ENCODE results near the gene MAP3K2. TPM values are rescaled to one million over a fixed set of nuclear protein-coding genes. Genes with fewer than 3 reads are reported as not detected.

MAP3K2 gene
- total and polyA plus RNA-seq, 2 of the 4 experiments (the other 2 are of a cell fraction): 6.2 to 30.8 TPM

DNA sequence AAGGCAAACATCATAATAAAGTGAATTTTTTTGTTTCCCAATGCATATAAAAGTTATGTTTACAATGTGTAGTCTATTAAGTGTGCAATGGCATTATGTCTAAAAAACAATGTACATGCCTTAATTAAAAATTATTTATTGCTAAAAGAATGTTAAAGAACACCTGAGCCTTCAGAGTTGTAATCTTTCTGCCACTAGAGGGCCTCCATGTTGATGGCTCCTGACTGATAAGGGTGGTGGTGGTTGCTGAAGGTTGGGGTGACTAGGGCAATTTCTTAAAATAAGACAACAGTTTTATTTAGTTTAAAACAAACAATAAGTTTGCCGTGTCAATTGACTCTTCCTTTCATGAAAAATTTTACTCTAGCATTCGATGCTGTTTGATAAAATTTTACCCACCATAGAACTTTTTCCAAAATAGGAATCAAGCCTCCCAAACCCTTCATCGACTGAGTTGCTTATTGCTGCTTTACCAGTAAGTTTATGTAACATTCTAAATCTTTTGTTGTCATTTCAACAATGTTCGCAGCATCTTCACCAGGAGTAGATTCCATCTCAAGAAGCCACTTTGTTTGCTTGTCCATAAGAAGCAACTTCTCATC, 32.3 kb downstream of the MAP3K2 start:
- no peak overlapping the region for H2AFZ ChIP-seq (replicated peaks; ENCODE audit: low read length, poor library complexity)
- no peak overlapping the region for H3K27ac ChIP-seq (ENCODE audit: insufficient read depth, low read length)
- dilution Hi-C loops (cut with HindIII; ENCODE audit: low sequenced_read_pairs, unreplicated experiment): no loop called here
- H4K91ac ChIP-seq (ENCODE audit: insufficient read depth, low read depth, low read length): no peak overlapping the region
- H2AK9ac ChIP-seq (replicated peaks; ENCODE audit: low read depth, low read length, poor library complexity): no peak overlapping the region
- ATAC-seq (ENCODE audit: low read depth) (no peak), DNase-seq (no peak)
- peaks cover 43% of the 10 kb centered on the region for H4K20me1 ChIP-seq (ENCODE audit: insufficient read depth, low read length)
- H3K79me1 ChIP-seq (ENCODE audit: low read depth in 1 of 2, low read length in 2 of 2): peaks cover 29 to 41% of the 10 kb centered on the region in 2 experiments
- no peak overlapping the region for H2BK20ac ChIP-seq (ENCODE audit: low read depth, low read length)
- H2BK15ac ChIP-seq (ENCODE audit: low read depth, low read length): no peak overlapping the region
- no peak overlapping the region for H2BK5ac ChIP-seq (ENCODE audit: low read depth, low read length, poor library complexity, severe bottlenecking)
- H3K4me3 ChIP-seq (ENCODE audit: insufficient read depth, low read depth, low read length): no peak overlapping the region
- in situ Hi-C loops (cut with MboI; ENCODE audit: low sequenced_read_pairs): no loop called here
- H4K5ac ChIP-seq (ENCODE audit: low read depth, low read length): no peak overlapping the region
- H3K4me1 ChIP-seq (ENCODE audit: control insufficient read depth, insufficient read depth, low read length): no peaks in the 10 kb centered on the region
- intact Hi-C loops (cut with micrococcal nuclease): no loop called here
- no peak overlapping the region for H3K18ac ChIP-seq (ENCODE audit: low read depth, low read length)
- no peak overlapping the region for H3K4me2 ChIP-seq (ENCODE audit: low read depth, low read length)
- H3K9me1 ChIP-seq (ENCODE audit: insufficient read depth, low read length): no peaks in the 10 kb centered on the region; the same call in 1 of the 2 replicates
- no peaks in the 10 kb centered on the region for H3K27me3 ChIP-seq (ENCODE audit: control insufficient read depth, insufficient read depth, low read length)
- no peaks in the 10 kb centered on the region for H3K36me3 ChIP-seq (ENCODE audit: control insufficient read depth, insufficient read depth, low read length)
- H2BK120ac ChIP-seq (ENCODE audit: low read depth, low read length): no peak overlapping the region
- no peak overlapping the region for H3K14ac ChIP-seq (replicated peaks; ENCODE audit: low read depth, low read length)
- no peak overlapping the region for H3K56ac ChIP-seq (ENCODE audit: extremely low read depth, insufficient read depth, low read length)
- WGBS, 2 experiments (ENCODE audit: extremely low coverage in 2 of 2, insufficient read length in 1 of 2): 61% methylated on average over 3 of the region's 4 CpGs; no CpG with 5 or more reads in 1 of the 2 experiments
- POLR2A ChIA-PET (ENCODE audit: unreplicated experiment): no interaction called here
- no peaks in the 10 kb centered on the region for H3K9me3 ChIP-seq (ENCODE audit: control insufficient read depth, insufficient read depth, low read length)
- no peak overlapping the region for H4K8ac ChIP-seq (ENCODE audit: low read depth in 2 of 2, low read length in 2 of 2)
- H3K9ac ChIP-seq (ENCODE audit: low read depth, low read length): no peak overlapping the region
- no peak overlapping the region for H2AK5ac ChIP-seq (ENCODE audit: low read depth, low read length)
- CTCF ChIA-PET: no interaction called here
- TF ChIP-seq SMC3 (IDR thresholded peaks at IDR 0.05; ENCODE audit: low read depth, low read length): peak; percentile 45
- no peak for TF ChIP-seq POLR2A (IDR thresholded peaks at IDR 0.05; ENCODE audit: low read depth, low read length)
- TF ChIP-seq MAFK (IDR thresholded peaks at IDR 0.05; ENCODE audit: low read depth, low read length): no peak
- TF ChIP-seq, protein P1, sequence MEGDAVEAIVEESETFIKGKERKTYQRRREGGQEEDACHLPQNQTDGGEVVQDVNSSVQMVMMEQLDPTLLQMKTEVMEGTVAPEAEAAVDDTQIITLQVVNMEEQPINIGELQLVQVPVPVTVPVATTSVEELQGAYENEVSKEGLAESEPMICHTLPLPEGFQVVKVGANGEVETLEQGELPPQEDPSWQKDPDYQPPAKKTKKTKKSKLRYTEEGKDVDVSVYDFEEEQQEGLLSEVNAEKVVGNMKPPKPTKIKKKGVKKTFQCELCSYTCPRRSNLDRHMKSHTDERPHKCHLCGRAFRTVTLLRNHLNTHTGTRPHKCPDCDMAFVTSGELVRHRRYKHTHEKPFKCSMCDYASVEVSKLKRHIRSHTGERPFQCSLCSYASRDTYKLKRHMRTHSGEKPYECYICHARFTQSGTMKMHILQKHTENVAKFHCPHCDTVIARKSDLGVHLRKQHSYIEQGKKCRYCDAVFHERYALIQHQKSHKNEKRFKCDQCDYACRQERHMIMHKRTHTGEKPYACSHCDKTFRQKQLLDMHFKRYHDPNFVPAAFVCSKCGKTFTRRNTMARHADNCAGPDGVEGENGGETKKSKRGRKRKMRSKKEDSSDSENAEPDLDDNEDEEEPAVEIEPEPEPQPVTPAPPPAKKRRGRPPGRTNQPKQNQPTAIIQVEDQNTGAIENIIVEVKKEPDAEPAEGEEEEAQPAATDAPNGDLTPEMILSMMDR (conservative IDR thresholded peaks at IDR 0.05; ENCODE audit: low read depth, low read length): peak; percentile 38
- no peak for TF ChIP-seq FOS (IDR thresholded peaks at IDR 0.05; ENCODE audit: low read depth, low read length)
- peak; percentile 37 for TF ChIP-seq RAD21 (IDR thresholded peaks at IDR 0.05; ENCODE audit: low read length)
- TF ChIP-seq, protein P2, sequence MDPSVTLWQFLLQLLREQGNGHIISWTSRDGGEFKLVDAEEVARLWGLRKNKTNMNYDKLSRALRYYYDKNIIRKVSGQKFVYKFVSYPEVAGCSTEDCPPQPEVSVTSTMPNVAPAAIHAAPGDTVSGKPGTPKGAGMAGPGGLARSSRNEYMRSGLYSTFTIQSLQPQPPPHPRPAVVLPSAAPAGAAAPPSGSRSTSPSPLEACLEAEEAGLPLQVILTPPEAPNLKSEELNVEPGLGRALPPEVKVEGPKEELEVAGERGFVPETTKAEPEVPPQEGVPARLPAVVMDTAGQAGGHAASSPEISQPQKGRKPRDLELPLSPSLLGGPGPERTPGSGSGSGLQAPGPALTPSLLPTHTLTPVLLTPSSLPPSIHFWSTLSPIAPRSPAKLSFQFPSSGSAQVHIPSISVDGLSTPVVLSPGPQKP (IDR thresholded peaks at IDR 0.05; ENCODE audit: borderline replicate concordance, low read depth, low read length): no peak
- H3K23ac ChIP-seq (ENCODE audit: low read depth, low read length): no peak overlapping the region
- BruUV-seq (replicated peaks): no TSS peak
- no peak overlapping the region for H3K4ac ChIP-seq (ENCODE audit: low read depth, low read length)
